CD14-positive monocyte (primary cell): ENCODE data around the gene FST. TPM values are rescaled to one million over a fixed set of nuclear protein-coding genes. Genes with fewer than 3 reads are reported as not detected.

ENCODE experiments used
- DNase-seq, 3 donors: peaks; one replicate each; pipeline ENCODE4 v3.0.0-alpha.2; 2011 to 2022
- H2AFZ ChIP-seq: 2 replicates; pipeline ENCODE4 v1.6.0; 2012; ENCODE audit warnings: mild to moderate bottlenecking, low read depth, low read length, inconsistent platforms; ENCODE audit not compliant: insufficient read depth, poor library complexity, severe bottlenecking
- H3K27ac ChIP-seq, 2 donors: 1 replicate in 1 of 2; 2 replicates in 1 of 2; pipeline ENCODE4 v1.5.1; 2012 to 2013; ENCODE audit warnings: low read length in 2 of 2, control low read depth in 1 of 2, inconsistent platforms in 1 of 2, low read depth in 1 of 2, mild to moderate bottlenecking in 1 of 2
- H3K27me3 ChIP-seq, 2 donors: one replicate each; pipeline versions ENCODE4 v1.6.0 to v1.6.1; 2011 to 2013; ENCODE audit warnings: low read length in 2 of 2; ENCODE audit not compliant: control insufficient read depth in 2 of 2, insufficient read depth in 2 of 2
- H3K36me3 ChIP-seq, 2 donors: replicated peaks in 1 of 2; 1 replicate in 1 of 2; 2 replicates in 1 of 2; pipeline versions ENCODE4 v1.5.1 to v1.6.1; 2012 to 2013; ENCODE audit warnings: low read length in 2 of 2, control low read depth in 1 of 2, inconsistent platforms in 1 of 2, mild to moderate bottlenecking in 1 of 2; ENCODE audit not compliant: insufficient read depth in 2 of 2, control insufficient read depth in 1 of 2
- H3K4me1 ChIP-seq, 2 donors: 1 replicate in 1 of 2; 2 replicates in 1 of 2; pipeline versions ENCODE4 v1.5.1 to v1.6.1; 2012 to 2013; ENCODE audit warnings: low read length in 2 of 2, control low read depth in 1 of 2, inconsistent platforms in 1 of 2, mild to moderate bottlenecking in 1 of 2, moderate library complexity in 1 of 2; ENCODE audit not compliant: insufficient read depth in 2 of 2, control insufficient read depth in 1 of 2
- H3K4me2 ChIP-seq: replicated peaks from 2 replicates; pipeline ENCODE3; 2012; ENCODE audit warnings: low read length, moderate library complexity, mild to moderate bottlenecking; ENCODE audit not compliant: poor library complexity, severe bottlenecking; ENCODE audit errors: extremely low read depth
- H3K4me3 ChIP-seq, 3 experiments: fragments of 200-600 bp in 1 of 3; sonication (generic) in 1 of 3; replicated peaks in 1 of 3; 1 replicate in 2 of 3; 2 replicates in 1 of 3; pipeline ENCODE4 v1.5.1; 2011 to 2013; ENCODE audit warnings: low read length in 3 of 3, mild to moderate bottlenecking in 3 of 3, control low read depth in 2 of 3, low read depth in 2 of 3, inconsistent platforms in 1 of 3, moderate library complexity in 1 of 3
- H3K79me2 ChIP-seq: 2 replicates; pipeline ENCODE4 v1.6.0; 2012; ENCODE audit warnings: mild to moderate bottlenecking, control low read depth, inconsistent platforms, low read length, moderate library complexity; ENCODE audit not compliant: insufficient read depth
- H3K9ac ChIP-seq: 2 replicates; pipeline ENCODE4 v1.6.0; 2017; ENCODE audit warnings: low read length, mild to moderate bottlenecking; ENCODE audit not compliant: insufficient read depth, poor library complexity, severe bottlenecking
- H3K9me3 ChIP-seq, 2 donors: replicated peaks in 1 of 2; 1 replicate in 1 of 2; 2 replicates in 1 of 2; pipeline versions ENCODE4 v1.5.1 to v1.6.1; 2012 to 2013; ENCODE audit warnings: low read length in 2 of 2, control low read depth in 1 of 2; ENCODE audit not compliant: control insufficient read depth in 1 of 2, insufficient read depth in 1 of 2
- H4K20me1 ChIP-seq: 2 replicates; pipeline ENCODE4 v1.6.0; 2012; ENCODE audit warnings: mild to moderate bottlenecking, low read length, control low read depth, moderate library complexity; ENCODE audit not compliant: insufficient read depth
- H3K27ac Mint-ChIP-seq, 7 donors: one replicate each; pipeline ENCODE4 v1.8.0; 2020; ENCODE audit warnings: mild to moderate bottlenecking in 7 of 7, mixed read lengths in 7 of 7, moderate library complexity in 6 of 7, inconsistent platforms in 2 of 7
- H3K27me3 Mint-ChIP-seq, 3 donors: one replicate each; pipeline ENCODE4 v1.8.0; 2021 to 2022; ENCODE audit warnings: low read depth in 3 of 3, mild to moderate bottlenecking in 3 of 3, mixed read lengths in 3 of 3, moderate library complexity in 3 of 3, inconsistent platforms in 1 of 3
- H3K36me3 Mint-ChIP-seq, 2 donors: one replicate each; pipeline ENCODE4 v1.8.0; 2020; ENCODE audit warnings: mixed read lengths in 2 of 2, inconsistent platforms in 1 of 2, mild to moderate bottlenecking in 1 of 2
- H3K4me1 Mint-ChIP-seq: one replicate; pipeline ENCODE4 v1.8.0; 2020; ENCODE audit warnings: mild to moderate bottlenecking, mixed read lengths
- H3K4me3 Mint-ChIP-seq, 2 donors: one replicate each; pipeline ENCODE4 v1.8.0; 2020; ENCODE audit warnings: mild to moderate bottlenecking in 2 of 2, mixed read lengths in 2 of 2, moderate library complexity in 1 of 2
- H3K9me3 Mint-ChIP-seq, 7 donors: one replicate each; pipeline ENCODE4 v1.8.0; 2020 to 2022; ENCODE audit warnings: mixed read lengths in 7 of 7, mild to moderate bottlenecking in 6 of 7, moderate library complexity in 6 of 7, inconsistent platforms in 2 of 7
- CTCF ChIP-seq: fragments of 200-600 bp; IDR thresholded peaks from one replicate; pipeline ENCODE4 v1.8.0; 2022; ENCODE audit warnings: antibody characterized with exemption, mild to moderate bottlenecking
- WGBS: methylation state at CpG from one replicate; pipeline ENCODE4 v1.1.5; 2013; ENCODE audit warnings: missing lambda C conversion rate; ENCODE audit not compliant: insufficient coverage; 5-methylcytosine and 5-hydroxymethylcytosine counted together
- intact Hi-C, 2 donors: fragments of 100-400 bp; cut with micrococcal nuclease; formaldehyde crosslinking; loops; one replicate each; pipeline versions ENCODE4 v1.15.0 to v1.15.1; 2023
- polyA plus RNA-seq, 3 donors: library from polyadenylated mRNA; depleted of rRNA in 1 of 3; unstranded in 2 of 3; stranded (reverse) in 1 of 3; fragments of 300-500 nt in 2 of 3; fragments of >200 nt in 1 of 3; fragmentation: Illumina TruSeq in 2 of 3; gene quantifications; 1 replicate in 2 of 3; 2 replicates in 1 of 3; pipeline ENCODE4 v1.2.3, GENCODE V29; 2012 to 2021

Gene FST
- polyA plus RNA-seq, 3 donors: 0.23 TPM; not detected in 2

- peaks cover 33 to 40% of the 10 kb centered on the region in 2 donors for H3K4me1 ChIP-seq
- no peaks in the 10 kb centered on the region for H3K36me3 ChIP-seq
- peak overlapping the region; percentile 87 for H2AFZ ChIP-seq
- no peak for TF ChIP-seq CTCF
- no peaks in the 10 kb centered on the region for H3K9me3 ChIP-seq
- no peaks in the 10 kb centered on the region for H4K20me1 ChIP-seq
- H3K27me3 ChIP-seq: peaks cover 35 to 66% of the 10 kb centered on the region in 2 donors
- no peaks in the 10 kb centered on the region for H3K79me2 ChIP-seq
- Mint-ChIP-seq H3K36me3 (peaks cover 4 to 9% of the 10 kb centered on the region in 2 donors), H3K4me1 (peaks cover 38% of the 10 kb centered on the region), H3K27ac (peak overlapping the region in 2 of 7 donors; percentile 32 to 45), H3K27me3 (peaks cover 47 to 73% (median 68%) of the 10 kb centered on the region in 3 donors), H3K4me3 (peak overlapping the region; percentile 93 to 94), H3K9me3 (peaks cover 0 to 13% (median 8%) of the 10 kb centered on the region in 7 donors)
- intact Hi-C loops: no loop called here
- peak overlapping the region; percentile 50 for H3K9ac ChIP-seq
- no peak overlapping the region for H3K27ac ChIP-seq
- H3K4me2 ChIP-seq: peak overlapping the region; percentile 87
- DNase-seq: no peak
- H3K4me3 ChIP-seq: peak overlapping the region; percentile 53 to 83 (median 68)
- no CpG with 5 or more reads among the region's 7 CpGs for WGBS
These were observed 894 bp downstream of the FST start for GRCh38 chr5:53481159-53481886.

DNA sequence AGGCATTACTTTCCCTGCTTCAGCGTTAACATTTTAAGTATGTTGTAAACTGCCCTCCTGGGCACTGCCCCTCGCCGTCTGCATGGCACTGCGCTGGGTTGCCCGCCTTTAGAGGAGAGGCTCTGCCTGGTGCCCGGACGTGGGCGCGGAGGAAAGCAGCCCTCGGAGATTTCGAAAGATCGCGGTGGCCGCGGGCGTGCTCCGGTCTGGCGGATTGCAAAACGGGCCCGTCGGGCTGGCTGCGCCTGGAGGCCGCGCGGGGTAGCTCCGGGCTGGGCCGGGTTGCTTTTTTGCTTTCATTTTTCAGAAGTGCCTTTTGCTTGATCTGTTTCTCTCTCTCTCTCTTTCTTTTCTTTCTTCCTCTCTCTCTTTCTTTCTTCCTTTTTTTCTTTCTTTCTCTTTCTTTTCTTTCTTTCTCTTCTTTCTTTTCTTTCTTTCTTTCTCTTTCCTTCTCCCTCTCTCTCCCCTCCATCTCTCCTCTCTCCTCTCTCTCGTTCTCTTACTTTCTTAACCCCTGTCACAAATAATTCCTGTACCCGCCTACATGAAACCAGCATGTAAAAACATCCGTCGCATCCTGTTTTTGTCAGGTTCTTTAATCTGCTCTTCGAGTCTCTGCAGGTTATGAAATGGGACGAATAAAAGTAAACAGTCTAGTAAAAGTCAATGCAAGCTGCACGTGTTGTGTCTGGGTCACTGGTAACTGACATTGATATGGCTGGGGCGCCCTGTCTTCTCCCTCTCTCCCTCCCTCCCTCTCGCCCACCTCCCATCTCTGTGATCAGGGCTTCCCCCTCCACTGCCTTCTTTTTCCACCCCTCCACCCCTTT, 1.7 kb downstream of the FST start:
- intact Hi-C loops: loop anchor here in 1 of 2 donors (2.0 kb wide), 1 partner anchor 79 kb away; the partner anchor contains the start of gene NDUFS4

More for the DNA sequence above, 1.7 kb downstream of the FST start:
- peaks cover 0 to 13% (median 8%) of the 10 kb centered on the region in 7 donors for H3K9me3 Mint-ChIP-seq
- TF ChIP-seq CTCF: peak; percentile 46
- peak overlapping the region; percentile 93 to 94 for H3K4me3 Mint-ChIP-seq
- no peaks in the 10 kb centered on the region for H3K9me3 ChIP-seq
- H3K4me1 Mint-ChIP-seq: peaks cover 38% of the 10 kb centered on the region
- H4K20me1 ChIP-seq: no peaks in the 10 kb centered on the region
- peak overlapping the region in 6 of 7 donors; percentile 34 to 89 (median 68) for H3K27ac Mint-ChIP-seq
- peak overlapping the region; percentile 50 for H3K9ac ChIP-seq
- H3K79me2 ChIP-seq: no peaks in the 10 kb centered on the region
- peak overlapping the region; percentile 87 for H2AFZ ChIP-seq
- peaks cover 40 to 66% (median 62%) of the 10 kb centered on the region in 3 donors for H3K27me3 Mint-ChIP-seq
- H3K4me2 ChIP-seq: peak overlapping the region; percentile 87
- no peaks in the 10 kb centered on the region for H3K36me3 ChIP-seq
- H3K27ac ChIP-seq: peak overlapping the region in 1 of 2 donors; percentile 60
- H3K36me3 Mint-ChIP-seq: peaks cover 4 to 9% of the 10 kb centered on the region in 2 donors
- DNase-seq: peak; percentile 70 to 74 (median 70)
- H3K27me3 ChIP-seq: peaks cover 31 to 59% of the 10 kb centered on the region in 2 donors
- H3K4me1 ChIP-seq: peaks cover 33 to 40% of the 10 kb centered on the region in 2 donors
- 0% methylated on average over 30 of the region's 36 CpGs for WGBS
- H3K4me3 ChIP-seq: peak overlapping the region; percentile 53 to 83 (median 68)
